Activated naive CD4-positive, alpha-beta T cell treated with anti-CD3 and anti-CD28 coated beads, Interleukin-2, amount 50 U/mL, for 24 hours (primary cell): Measurements from ENCODE around the gene CELSR1.

Experiments used
- H3K27ac Mint-ChIP-seq: one replicate; pipeline ENCODE4 v1.8.0; 2021; ENCODE audit warnings: mild to moderate bottlenecking, mixed read lengths
- H3K27me3 Mint-ChIP-seq: one replicate; pipeline ENCODE4 v1.8.0; 2021; ENCODE audit warnings: mixed read lengths
- H3K36me3 Mint-ChIP-seq: one replicate; pipeline ENCODE4 v1.8.0; 2021; ENCODE audit warnings: mixed read lengths
- H3K4me1 Mint-ChIP-seq: one replicate; pipeline ENCODE4 v1.8.0; 2021; ENCODE audit warnings: mixed read lengths
- H3K4me3 Mint-ChIP-seq: one replicate; pipeline ENCODE4 v1.8.0; 2021; ENCODE audit warnings: mild to moderate bottlenecking, mixed read lengths
- H3K9me3 Mint-ChIP-seq: one replicate; pipeline ENCODE4 v1.8.0; 2021; ENCODE audit warnings: mixed read lengths

The CELSR1 gene

DNA sequence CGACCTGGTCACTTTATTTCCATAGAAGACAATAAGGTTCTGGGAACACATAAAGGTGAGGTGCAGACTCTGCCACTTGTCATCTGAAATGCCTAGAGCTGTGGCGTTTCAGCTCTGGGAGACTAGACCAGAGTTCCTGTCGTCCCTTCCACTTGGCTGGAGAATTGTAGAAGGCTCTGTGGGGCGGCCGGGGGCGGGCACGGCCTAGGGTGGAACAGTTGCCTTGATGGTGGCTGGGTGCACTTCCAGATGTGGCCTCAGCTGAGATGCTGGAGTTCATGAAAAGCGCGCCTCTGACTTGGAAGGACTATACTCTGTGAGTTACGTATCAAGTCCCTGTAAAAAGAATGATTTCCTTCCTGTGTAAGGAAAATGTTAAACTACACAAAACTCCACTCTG is 185.1 kb downstream of the CELSR1 start:
- no peak overlapping the region for H3K27ac Mint-ChIP-seq
- H3K4me1 Mint-ChIP-seq: no peaks in the 10 kb centered on the region
- no peaks in the 10 kb centered on the region for H3K27me3 Mint-ChIP-seq
- H3K36me3 Mint-ChIP-seq: peaks cover 11% of the 10 kb centered on the region
- no peak overlapping the region for H3K4me3 Mint-ChIP-seq
- no peaks in the 10 kb centered on the region for H3K9me3 Mint-ChIP-seq

DNA sequence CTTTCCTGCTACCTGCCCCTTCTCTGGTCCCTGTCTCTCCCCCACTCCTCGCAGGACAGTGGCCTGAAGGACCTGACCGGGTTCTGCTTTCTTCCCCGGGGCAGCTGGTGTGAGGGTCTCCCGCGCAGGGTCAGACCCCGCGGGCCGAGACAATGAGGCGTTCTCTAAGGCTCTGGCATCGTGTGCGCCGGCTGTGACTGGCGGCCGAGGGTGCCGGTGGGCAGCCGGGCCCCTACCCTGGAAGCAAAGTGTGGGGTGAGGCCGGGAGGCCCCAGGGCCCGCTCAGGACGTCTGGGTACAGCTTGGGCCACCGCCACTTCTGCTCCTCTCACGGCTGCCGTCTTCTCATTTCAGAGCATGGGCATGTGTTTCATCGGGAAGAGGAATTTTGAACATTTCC is 185.7 kb downstream of the CELSR1 start:
- Mint-ChIP-seq H3K36me3 (peaks cover 11% of the 10 kb centered on the region), H3K27ac (no peak overlapping the region), H3K4me3 (no peak overlapping the region), H3K27me3 (no peaks in the 10 kb centered on the region), H3K4me1 (no peaks in the 10 kb centered on the region), H3K9me3 (no peaks in the 10 kb centered on the region)

DNA sequence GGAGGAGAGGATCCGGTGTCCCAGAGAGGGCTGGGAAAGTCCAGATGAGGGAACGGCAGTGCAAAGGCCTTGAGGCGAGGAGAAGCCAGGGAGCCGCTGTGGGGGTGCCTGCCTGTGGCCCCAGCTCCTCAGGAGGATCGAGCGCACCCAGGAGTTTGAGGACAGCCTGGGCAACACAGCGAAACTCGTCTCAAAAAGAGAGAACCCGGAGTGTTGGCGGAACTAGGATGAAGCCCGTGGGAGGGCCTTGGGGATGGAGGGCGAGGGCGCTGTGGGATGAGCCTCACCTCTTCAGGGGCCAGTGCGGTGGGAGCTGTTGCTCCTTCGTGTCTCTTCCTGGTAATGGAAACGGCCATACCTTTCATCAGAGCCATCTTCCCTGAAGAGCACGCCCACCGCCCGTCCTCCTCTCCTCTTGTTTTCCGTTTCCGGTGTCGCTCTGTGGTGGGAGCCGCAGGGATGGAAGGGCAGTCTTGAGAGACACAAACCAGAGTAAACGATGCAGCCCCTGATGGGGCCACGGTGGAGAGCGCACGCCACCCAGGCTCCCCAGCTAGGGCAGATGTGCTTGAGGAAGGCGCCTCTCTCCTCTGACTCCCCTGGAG is 186.2 kb downstream of the CELSR1 start:
- no peaks in the 10 kb centered on the region for H3K4me1 Mint-ChIP-seq
- no peak overlapping the region for H3K4me3 Mint-ChIP-seq
- H3K27me3 Mint-ChIP-seq: no peaks in the 10 kb centered on the region
- H3K9me3 Mint-ChIP-seq: no peaks in the 10 kb centered on the region
- H3K36me3 Mint-ChIP-seq: peaks cover 12% of the 10 kb centered on the region
- no peak overlapping the region for H3K27ac Mint-ChIP-seq

DNA sequence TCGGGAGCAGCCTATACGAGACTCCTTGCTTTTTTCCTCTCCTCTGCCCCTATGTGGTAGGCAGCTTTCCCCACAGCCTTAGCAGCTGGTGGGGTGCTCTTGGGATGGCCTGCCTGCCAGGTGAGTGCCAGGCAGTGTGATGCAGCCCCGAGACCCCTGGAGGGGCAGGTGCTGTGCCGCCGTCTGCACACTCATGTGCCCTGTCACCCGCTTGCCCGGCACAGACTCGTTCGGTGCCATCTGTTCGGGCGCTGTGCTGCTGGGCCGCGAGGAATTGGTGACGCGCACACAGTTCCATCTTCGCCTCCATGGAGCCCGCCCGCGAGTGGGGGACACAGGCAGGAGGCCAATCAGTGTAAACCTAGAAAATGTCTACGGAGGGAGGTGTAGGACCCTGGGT is 186.8 kb downstream of the CELSR1 start:
- Mint-ChIP-seq H3K36me3 (peaks cover 13% of the 10 kb centered on the region), H3K27me3 (no peaks in the 10 kb centered on the region), H3K4me1 (no peaks in the 10 kb centered on the region), H3K4me3 (no peak overlapping the region), H3K9me3 (no peaks in the 10 kb centered on the region), H3K27ac (no peak overlapping the region)

DNA sequence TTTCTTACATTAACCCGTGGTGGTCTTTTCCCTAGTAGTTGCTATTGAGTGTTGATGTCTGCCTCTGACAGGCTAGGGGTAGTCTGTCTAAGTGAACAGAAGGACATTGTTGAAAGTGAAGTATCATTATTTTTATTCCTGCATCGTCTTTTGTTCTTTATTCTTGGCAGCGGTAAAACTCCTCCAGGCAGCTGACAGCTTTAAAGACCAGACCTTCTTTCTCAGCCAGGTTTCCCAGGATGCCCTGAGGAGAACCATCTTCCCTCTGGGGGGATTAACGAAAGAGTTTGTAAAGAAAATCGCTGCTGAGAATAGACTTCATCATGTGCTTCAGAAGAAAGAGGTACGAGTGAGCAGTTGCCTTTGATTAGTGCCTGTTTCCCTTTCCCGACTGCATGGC is 187.3 kb downstream of the CELSR1 start:
- H3K36me3 Mint-ChIP-seq: peaks cover 13% of the 10 kb centered on the region
- H3K4me1 Mint-ChIP-seq: no peaks in the 10 kb centered on the region
- H3K9me3 Mint-ChIP-seq: no peaks in the 10 kb centered on the region
- no peaks in the 10 kb centered on the region for H3K27me3 Mint-ChIP-seq
- H3K27ac Mint-ChIP-seq: no peak overlapping the region
- H3K4me3 Mint-ChIP-seq: no peak overlapping the region

DNA sequence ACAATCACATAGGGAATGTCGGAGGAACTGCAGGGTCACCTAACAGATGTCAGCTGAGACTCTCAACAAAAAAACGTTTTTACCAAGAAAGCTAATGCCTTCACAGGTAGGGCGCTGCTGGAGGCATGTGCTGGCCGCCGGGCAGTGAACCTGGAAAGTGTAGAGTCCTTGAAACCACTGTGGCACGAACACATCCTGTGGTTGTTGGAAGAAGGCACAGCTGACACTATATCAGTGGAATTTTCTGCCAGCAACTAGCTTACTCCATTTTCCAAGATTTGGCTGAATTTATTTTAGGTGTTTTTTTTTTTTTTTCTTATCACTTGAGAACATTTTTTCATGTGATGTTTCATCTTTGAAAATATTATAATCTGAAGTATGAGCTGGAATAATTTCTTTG is 187.7 kb downstream of the CELSR1 start:
- Mint-ChIP-seq H3K27me3 (no peaks in the 10 kb centered on the region), H3K4me1 (no peaks in the 10 kb centered on the region), H3K4me3 (no peak overlapping the region), H3K27ac (no peak overlapping the region), H3K36me3 (peaks cover 13% of the 10 kb centered on the region), H3K9me3 (no peaks in the 10 kb centered on the region)

DNA sequence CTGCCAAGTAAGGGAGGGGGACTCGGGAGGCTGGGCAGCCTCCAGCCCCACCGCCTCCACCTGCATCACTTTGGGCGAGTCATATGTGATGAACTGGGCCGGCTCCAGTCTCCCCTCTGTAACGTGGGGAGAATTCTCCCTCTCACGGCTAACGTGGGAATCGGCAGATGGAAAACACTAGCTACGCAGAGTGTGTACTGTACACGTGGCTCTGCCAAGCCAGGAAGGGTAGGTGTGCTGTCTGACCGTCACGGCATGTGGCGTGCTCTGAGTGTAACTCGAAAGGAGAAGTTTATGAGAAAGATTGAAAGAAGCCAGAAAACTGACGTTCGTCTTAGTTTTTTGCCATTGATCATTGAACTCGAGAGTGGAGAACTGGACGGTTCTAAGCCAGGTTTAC is 188.2 kb downstream of the CELSR1 start:
- H3K27me3 Mint-ChIP-seq: no peaks in the 10 kb centered on the region
- H3K4me3 Mint-ChIP-seq: no peak overlapping the region
- H3K36me3 Mint-ChIP-seq: peaks cover 14% of the 10 kb centered on the region
- no peaks in the 10 kb centered on the region for H3K9me3 Mint-ChIP-seq
- peaks cover 3% of the 10 kb centered on the region for H3K4me1 Mint-ChIP-seq
- no peak overlapping the region for H3K27ac Mint-ChIP-seq

DNA sequence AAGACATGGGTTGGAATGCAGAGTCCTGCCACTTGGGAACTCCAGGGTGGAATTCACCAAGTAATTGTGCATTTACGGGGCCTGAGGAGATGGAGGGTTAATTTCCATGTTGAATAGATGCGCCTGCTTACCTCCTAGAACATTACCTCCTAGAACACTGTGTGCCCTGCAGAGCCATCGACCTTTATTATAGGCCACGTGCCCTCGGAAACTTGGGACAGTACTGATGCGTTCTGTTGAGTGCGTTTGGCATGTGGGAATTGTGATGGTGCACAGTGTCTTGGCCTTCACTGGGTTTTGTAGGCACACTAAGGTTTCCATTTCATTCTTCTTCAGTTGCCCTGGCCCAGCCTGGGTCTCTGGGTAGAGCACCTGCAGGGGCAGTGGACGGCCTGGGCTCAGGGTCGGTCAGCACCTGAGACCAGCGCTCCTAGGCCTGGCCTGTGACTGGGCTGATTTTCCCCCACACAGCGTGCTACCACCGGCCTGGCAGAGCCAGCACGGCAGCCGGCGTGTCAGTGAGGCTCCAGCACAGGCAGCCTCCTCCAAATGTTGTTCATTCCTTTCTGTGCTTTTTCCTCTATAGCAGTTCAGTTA is 189.2 kb downstream of the CELSR1 start:
- H3K36me3 Mint-ChIP-seq: peaks cover 15% of the 10 kb centered on the region
- H3K9me3 Mint-ChIP-seq: no peaks in the 10 kb centered on the region
- no peaks in the 10 kb centered on the region for H3K27me3 Mint-ChIP-seq
- no peak overlapping the region for H3K27ac Mint-ChIP-seq
- H3K4me3 Mint-ChIP-seq: no peak overlapping the region
- H3K4me1 Mint-ChIP-seq: peaks cover 5% of the 10 kb centered on the region

DNA sequence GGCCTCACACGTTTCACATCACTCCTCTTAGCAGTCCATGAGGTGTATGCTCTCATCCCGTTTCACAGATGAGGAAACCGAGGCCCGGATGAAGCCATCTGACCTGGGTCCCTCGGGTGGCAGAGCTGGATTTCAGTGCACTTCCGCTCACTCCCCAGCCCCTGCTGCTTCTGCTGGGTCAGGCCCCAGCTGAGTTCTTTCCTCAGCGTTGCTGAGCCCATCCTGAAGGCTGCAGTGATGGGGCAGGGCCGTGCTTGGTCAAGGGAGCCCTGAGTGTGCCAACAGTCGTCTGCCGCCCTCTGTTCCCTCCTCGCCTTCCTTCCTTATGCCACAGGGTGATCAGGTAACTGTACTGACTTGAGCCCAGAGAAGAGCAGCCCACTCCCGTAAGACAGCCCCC is 189.8 kb downstream of the CELSR1 start:
- H3K36me3 Mint-ChIP-seq: peaks cover 15% of the 10 kb centered on the region

DNA sequence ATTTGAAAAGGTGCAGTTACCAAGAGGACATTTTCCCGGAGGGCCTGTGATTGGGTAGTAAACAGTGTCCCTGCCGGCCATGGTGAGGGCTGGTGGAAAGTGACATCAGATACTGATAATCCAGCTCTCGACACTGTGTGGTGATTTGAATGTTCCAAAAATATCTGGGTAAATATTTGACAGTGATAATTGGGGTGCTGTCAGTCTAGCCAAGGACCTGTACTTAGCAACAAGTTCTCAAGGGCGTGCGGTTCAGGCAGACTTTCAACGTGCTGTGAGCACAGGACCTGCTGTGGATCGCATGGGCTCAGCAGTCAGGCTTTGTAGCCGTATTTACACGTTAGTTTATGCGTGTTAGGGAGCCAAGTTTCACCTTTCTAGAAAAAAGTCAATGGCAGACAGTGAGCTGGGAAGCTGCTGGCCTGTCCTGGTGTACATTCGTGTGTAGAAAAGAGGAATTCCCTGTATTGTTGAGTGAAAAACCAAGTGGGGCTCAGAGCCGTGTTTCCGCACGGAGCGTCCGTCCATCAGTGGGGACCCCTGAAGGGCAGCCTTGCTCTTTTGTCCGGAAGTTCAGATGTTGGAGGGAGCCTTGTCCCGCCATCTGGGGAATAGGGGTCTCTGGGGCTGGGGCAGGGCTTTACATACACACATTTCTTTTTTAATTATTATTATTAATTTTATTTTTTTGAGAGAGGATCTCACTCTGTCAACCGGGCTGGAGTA is 190.6 kb downstream of the CELSR1 start:
- Mint-ChIP-seq H3K9me3 (no peaks in the 10 kb centered on the region), H3K36me3 (peaks cover 12% of the 10 kb centered on the region), H3K4me3 (no peak overlapping the region), H3K27me3 (no peaks in the 10 kb centered on the region), H3K4me1 (peaks cover 10% of the 10 kb centered on the region), H3K27ac (no peak overlapping the region)

More for the DNA sequence above, 189.8 kb downstream of the CELSR1 start:
- Mint-ChIP-seq H3K4me3 (no peak overlapping the region), H3K27ac (no peak overlapping the region), H3K4me1 (peaks cover 5% of the 10 kb centered on the region), H3K9me3 (no peaks in the 10 kb centered on the region), H3K27me3 (no peaks in the 10 kb centered on the region)

DNA sequence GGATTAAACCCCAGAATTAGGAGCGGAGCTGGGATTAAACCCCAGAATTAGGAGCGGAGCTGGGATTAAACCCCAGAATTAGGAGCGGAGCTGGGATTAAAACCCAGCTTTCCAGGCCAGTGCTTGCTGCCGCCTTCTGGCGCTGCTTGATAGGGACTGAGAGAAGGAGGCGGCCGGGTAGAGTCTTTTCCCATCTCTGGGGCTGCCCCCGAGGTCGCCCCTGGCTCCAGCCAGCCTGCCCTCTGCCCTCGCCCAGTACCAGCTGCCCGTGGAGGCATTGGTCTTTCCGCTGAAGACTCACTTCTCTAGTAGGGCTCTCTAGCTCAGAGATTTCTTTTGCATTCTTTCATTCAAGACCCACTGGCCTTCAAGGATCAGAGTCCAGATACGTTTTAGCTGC is 196.7 kb downstream of the CELSR1 start:
- no peak overlapping the region for H3K27ac Mint-ChIP-seq
- no peaks in the 10 kb centered on the region for H3K9me3 Mint-ChIP-seq
- H3K27me3 Mint-ChIP-seq: no peaks in the 10 kb centered on the region
- H3K36me3 Mint-ChIP-seq: peaks cover 19% of the 10 kb centered on the region
- H3K4me3 Mint-ChIP-seq: no peak overlapping the region
- peaks cover 49% of the 10 kb centered on the region for H3K4me1 Mint-ChIP-seq

DNA sequence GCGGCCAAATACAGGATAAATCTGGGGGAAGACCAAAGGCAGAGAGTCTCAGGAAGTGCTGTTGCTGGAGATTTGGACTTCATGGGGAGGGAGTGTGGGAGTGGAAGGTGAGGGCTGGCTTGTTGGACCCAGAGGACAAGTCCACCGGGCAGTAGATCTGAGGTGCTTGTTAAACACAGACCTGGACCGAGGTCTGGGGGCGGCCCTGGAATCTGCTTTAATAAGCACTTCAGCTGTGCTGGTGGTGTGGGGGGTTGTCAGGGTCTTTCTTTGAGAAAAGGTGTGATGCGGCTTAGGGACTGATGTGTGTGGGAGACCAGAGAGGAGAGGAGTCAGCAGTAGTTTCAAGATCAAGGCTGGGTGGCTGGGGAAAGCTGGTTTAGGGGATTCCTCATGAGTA is 197.5 kb downstream of the CELSR1 start:
- Mint-ChIP-seq H3K36me3 (peaks cover 17% of the 10 kb centered on the region), H3K9me3 (no peaks in the 10 kb centered on the region), H3K4me3 (no peak overlapping the region), H3K4me1 (peaks cover 49% of the 10 kb centered on the region), H3K27ac (peak overlapping the region; percentile 63), H3K27me3 (no peaks in the 10 kb centered on the region)

DNA sequence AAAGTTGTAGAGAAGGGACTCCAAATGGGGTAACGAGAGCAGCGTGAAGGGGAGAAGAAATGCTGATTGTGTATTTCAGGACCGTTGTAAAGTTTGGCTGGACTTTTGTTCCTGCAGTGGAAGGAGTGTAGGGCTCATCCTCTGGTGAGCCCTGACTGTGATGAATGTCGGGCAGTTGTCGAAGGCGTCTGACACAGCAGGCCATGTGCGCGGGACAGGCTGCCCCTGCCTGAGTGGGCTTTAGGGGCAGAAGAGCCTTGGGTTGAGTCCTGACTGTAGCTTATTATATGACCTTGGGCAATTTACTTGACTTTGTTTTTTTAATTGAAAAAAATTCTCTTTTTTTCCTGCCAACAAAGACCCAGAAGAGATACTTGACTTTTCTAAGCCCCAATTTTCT is 198.8 kb downstream of the CELSR1 start:
- peaks cover 15% of the 10 kb centered on the region for H3K36me3 Mint-ChIP-seq

DNA sequence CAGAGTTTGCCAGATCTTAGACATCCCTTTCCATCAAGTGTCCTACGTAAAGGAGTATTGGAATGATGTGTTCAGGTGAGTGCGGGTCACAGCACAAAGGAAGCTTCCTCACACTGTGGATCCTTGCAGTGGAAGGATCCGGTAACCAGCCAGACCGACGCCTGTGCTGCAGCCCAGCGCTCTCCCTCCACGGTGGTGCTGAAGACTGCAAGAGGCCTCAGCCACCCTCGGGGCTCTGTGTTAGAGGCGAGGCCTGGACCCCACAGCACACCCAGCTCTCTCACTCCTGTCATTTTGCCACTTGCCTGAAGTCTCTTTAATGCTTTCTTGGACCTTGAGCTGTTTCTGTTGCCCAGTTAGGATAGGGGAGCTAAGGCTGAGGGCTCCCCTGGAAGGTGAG is 199.6 kb downstream of the CELSR1 start:
- H3K9me3 Mint-ChIP-seq: no peaks in the 10 kb centered on the region
- H3K27me3 Mint-ChIP-seq: no peaks in the 10 kb centered on the region
- peaks cover 15% of the 10 kb centered on the region for H3K36me3 Mint-ChIP-seq
- peaks cover 50% of the 10 kb centered on the region for H3K4me1 Mint-ChIP-seq
- H3K27ac Mint-ChIP-seq: no peak overlapping the region
- peak overlapping the region; percentile 36 for H3K4me3 Mint-ChIP-seq

More for the DNA sequence above, 198.8 kb downstream of the CELSR1 start:
- Mint-ChIP-seq H3K4me1 (peaks cover 50% of the 10 kb centered on the region), H3K27ac (no peak overlapping the region), H3K4me3 (no peak overlapping the region), H3K27me3 (no peaks in the 10 kb centered on the region), H3K9me3 (no peaks in the 10 kb centered on the region)

DNA sequence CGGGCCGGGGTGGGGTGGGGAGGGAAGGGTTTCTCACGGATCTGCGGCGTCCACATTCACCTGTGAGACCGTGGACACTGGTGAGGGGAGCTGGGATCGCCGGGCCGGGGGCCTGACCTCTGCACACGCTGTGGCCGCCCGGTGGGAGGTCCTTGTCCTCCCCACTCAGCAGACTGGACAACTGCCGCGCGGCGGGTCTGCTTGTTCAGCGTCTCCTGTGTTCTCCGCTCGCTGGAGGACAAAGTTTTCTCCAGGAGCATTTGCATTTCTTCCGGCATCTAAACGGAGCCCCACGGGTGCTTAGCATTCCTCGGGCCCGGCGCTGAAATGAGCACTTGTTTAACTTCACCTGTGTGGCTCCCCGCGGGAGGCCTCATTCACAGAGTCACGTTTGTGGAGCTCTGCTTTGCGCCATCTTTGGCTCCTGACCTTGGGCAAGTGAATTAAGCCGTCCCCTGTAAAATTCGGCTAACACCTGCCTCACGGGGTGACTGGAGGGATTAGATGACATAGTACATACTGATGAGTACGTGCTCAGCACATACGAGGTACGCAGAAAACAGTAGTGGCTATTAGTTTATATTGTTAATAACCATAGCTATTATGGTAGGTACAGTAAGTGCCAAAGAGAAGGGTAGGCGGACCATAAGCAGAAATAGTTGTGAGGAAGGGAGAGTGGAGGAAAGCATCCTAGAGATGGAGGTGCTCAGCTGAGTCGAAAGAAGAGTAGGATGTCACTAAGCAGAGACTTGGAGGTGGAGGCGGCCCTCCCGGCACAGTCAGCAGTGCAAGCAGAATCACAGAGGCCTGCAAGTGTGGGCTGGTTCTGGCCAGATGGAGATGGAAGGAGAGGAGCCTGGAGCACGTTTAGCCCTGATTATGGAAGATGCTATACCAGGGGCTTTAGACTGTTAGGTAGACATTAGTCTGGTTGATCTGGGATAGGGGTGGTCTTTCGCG is 201.0 kb downstream of the CELSR1 start:
- Mint-ChIP-seq H3K27me3 (no peaks in the 10 kb centered on the region), H3K36me3 (peaks cover 15% of the 10 kb centered on the region), H3K4me1 (peaks cover 44% of the 10 kb centered on the region), H3K27ac (peak overlapping the region; percentile 89), H3K9me3 (no peaks in the 10 kb centered on the region), H3K4me3 (peak overlapping the region; percentile 96)
